Uterus (tissue), 4 donors: ENCODE measurements around the gene ASB1. TPM values are rescaled to one million over a fixed set of nuclear protein-coding genes. Genes with fewer than 3 reads are reported as not detected.

Experiments
- DNase-seq, 2 donors: peaks; one replicate each; pipeline ENCODE4 v3.0.0-alpha.2; 2019 to 2020
- H3K27ac ChIP-seq, 2 donors: fragments of 200-600 bp; sonication (generic); 1 replicate in 1 of 2; 2 replicates in 1 of 2; pipeline ENCODE4 v1.5.1; 2016 to 2018
- H3K27me3 ChIP-seq, 2 donors: fragments of 200-600 bp; sonication (generic); one replicate each; pipeline ENCODE4 v1.5.1; 2018 to 2019; ENCODE audit warnings: control low read depth in 1 of 2
- H3K36me3 ChIP-seq, 2 donors: fragments of 200-600 bp; sonication (generic); one replicate each; pipeline ENCODE4 v1.5.1; 2019; ENCODE audit warnings: control low read depth in 1 of 2
- H3K4me1 ChIP-seq, 2 donors: fragments of 200-600 bp; sonication (generic); one replicate each; pipeline ENCODE4 v1.5.1; 2018 to 2019; ENCODE audit warnings: control low read depth in 1 of 2
- H3K4me3 ChIP-seq, 2 donors: fragments of 200-600 bp; sonication (generic); 1 replicate in 1 of 2; 2 replicates in 1 of 2; pipeline ENCODE4 v1.5.1; 2018 to 2019; ENCODE audit warnings: mild to moderate bottlenecking in 1 of 2
- H3K9me3 ChIP-seq, 2 donors: fragments of 200-600 bp; sonication (generic); one replicate each; pipeline ENCODE4 v1.5.1; 2019; ENCODE audit warnings: control low read depth in 1 of 2
- CTCF ChIP-seq, 4 experiments: fragments of 200-600 bp in 2 of 4; fragments of 450-650 bp in 2 of 4; sonication (generic) in 2 of 4; IDR thresholded peaks; one replicate each; pipeline ENCODE4 v1.5.1; 2016 to 2019; ENCODE audit warnings: antibody characterized with exemption in 4 of 4, mild to moderate bottlenecking in 2 of 4, moderate library complexity in 1 of 4
- POLR2A ChIP-seq, 2 donors: fragments of 450-650 bp; IDR thresholded peaks; one replicate each; pipeline ENCODE4 v1.6.1; 2016; ENCODE audit warnings: antibody characterized with exemption in 2 of 2, mild to moderate bottlenecking in 1 of 2, moderate library complexity in 1 of 2
- intact Hi-C: fragments of 100-400 bp; cut with DNase I; formaldehyde crosslinking; loops from one replicate; pipeline ENCODE4 v1.15.1; 2023; ENCODE audit warnings: low total_unique reads
- total RNA-seq, 4 donors: library from RNA; depleted of rRNA in 3 of 4; stranded (reverse); fragments of >200 nt in 3 of 4; gene quantifications; one replicate each; pipeline versions ENCODE4 v1.1.0 to v1.2.4, GENCODE V29; 2014 to 2023
- donor health status: DM: yes; HTN: yes; CAD: no.

ASB1 gene
- total RNA-seq, 4 donors from 2014 or later = 4.9 to 40.5 (median 18.6) TPM

- intact Hi-C loops = no loop called here
- H3K4me1 ChIP-seq = no peaks in the 10 kb centered on the region
- no peak for TF ChIP-seq CTCF (IDR thresholded peaks at IDR 0.05)
- TF ChIP-seq POLR2A (IDR thresholded peaks at IDR 0.05) = no peak
- H3K4me3 ChIP-seq = no peak overlapping the region
- H3K27me3 ChIP-seq = no peaks in the 10 kb centered on the region
- DNase-seq = no peak
- H3K36me3 ChIP-seq = no peaks in the 10 kb centered on the region
- H3K27ac ChIP-seq = no peak overlapping the region
- H3K9me3 ChIP-seq = peaks cover 0 to 19% of the 10 kb centered on the region in 2 donors
Observed at GRCh38 chr2:238478216-238478615, 51.5 kb downstream of the ASB1 start.

- TF ChIP-seq POLR2A (IDR thresholded peaks at IDR 0.05) (no peak), CTCF (IDR thresholded peaks at IDR 0.05) (no peak)
- Histone ChIP-seq H3K4me1 (no peaks in the 10 kb centered on the region), H3K27me3 (no peaks in the 10 kb centered on the region), H3K4me3 (no peak overlapping the region), H3K27ac (no peak overlapping the region), H3K9me3 (peaks cover 0 to 19% of the 10 kb centered on the region in 2 donors), H3K36me3 (no peaks in the 10 kb centered on the region)
- DNase-seq = no peak
- intact Hi-C loops = no loop called here
Observed at GRCh38 chr2:238479847-238480246, 53.1 kb downstream of the ASB1 start.

- Histone ChIP-seq H3K27ac (no peak overlapping the region), H3K36me3 (no peaks in the 10 kb centered on the region), H3K9me3 (peaks cover 0 to 19% of the 10 kb centered on the region in 2 donors), H3K4me1 (no peaks in the 10 kb centered on the region), H3K27me3 (no peaks in the 10 kb centered on the region), H3K4me3 (no peak overlapping the region)
- intact Hi-C loops = no loop called here
- DNase-seq = no peak
- TF ChIP-seq POLR2A (IDR thresholded peaks at IDR 0.05) (no peak), CTCF (IDR thresholded peaks at IDR 0.05) (no peak)
Observed at GRCh38 chr2:238483021-238483420, 56.3 kb downstream of the ASB1 start.

GRCh38 chr2:238483656-238484055 is 56.9 kb downstream of the ASB1 start:
- Histone ChIP-seq H3K27ac (no peak overlapping the region), H3K4me3 (no peak overlapping the region), H3K9me3 (peaks cover 0 to 16% of the 10 kb centered on the region in 2 donors), H3K36me3 (no peaks in the 10 kb centered on the region), H3K4me1 (no peaks in the 10 kb centered on the region), H3K27me3 (no peaks in the 10 kb centered on the region)
- DNase-seq = no peak
- TF ChIP-seq POLR2A (IDR thresholded peaks at IDR 0.05) (no peak), CTCF (IDR thresholded peaks at IDR 0.05) (no peak)
- intact Hi-C loops = no loop called here

GRCh38 chr2:238484522-238485452 is 58.1 kb downstream of the ASB1 start:
- no peak for TF ChIP-seq POLR2A (IDR thresholded peaks at IDR 0.05)
- no peak for TF ChIP-seq CTCF (IDR thresholded peaks at IDR 0.05)
- DNase-seq = no peak
- H3K4me3 ChIP-seq = no peak overlapping the region
- peaks cover 0 to 6% of the 10 kb centered on the region in 2 donors for H3K9me3 ChIP-seq
- H3K27me3 ChIP-seq = no peaks in the 10 kb centered on the region
- intact Hi-C loops = no loop called here
- no peaks in the 10 kb centered on the region for H3K4me1 ChIP-seq
- no peak overlapping the region for H3K27ac ChIP-seq
- H3K36me3 ChIP-seq = no peaks in the 10 kb centered on the region
